ENCODE data around the gene NACC1.
"Not testable (repeated sequence)": the region's sequence is repeated elsewhere in the genome, so short reads cannot be mapped to it uniquely, and the experiment has no call there.

NACC1 gene

DNA sequence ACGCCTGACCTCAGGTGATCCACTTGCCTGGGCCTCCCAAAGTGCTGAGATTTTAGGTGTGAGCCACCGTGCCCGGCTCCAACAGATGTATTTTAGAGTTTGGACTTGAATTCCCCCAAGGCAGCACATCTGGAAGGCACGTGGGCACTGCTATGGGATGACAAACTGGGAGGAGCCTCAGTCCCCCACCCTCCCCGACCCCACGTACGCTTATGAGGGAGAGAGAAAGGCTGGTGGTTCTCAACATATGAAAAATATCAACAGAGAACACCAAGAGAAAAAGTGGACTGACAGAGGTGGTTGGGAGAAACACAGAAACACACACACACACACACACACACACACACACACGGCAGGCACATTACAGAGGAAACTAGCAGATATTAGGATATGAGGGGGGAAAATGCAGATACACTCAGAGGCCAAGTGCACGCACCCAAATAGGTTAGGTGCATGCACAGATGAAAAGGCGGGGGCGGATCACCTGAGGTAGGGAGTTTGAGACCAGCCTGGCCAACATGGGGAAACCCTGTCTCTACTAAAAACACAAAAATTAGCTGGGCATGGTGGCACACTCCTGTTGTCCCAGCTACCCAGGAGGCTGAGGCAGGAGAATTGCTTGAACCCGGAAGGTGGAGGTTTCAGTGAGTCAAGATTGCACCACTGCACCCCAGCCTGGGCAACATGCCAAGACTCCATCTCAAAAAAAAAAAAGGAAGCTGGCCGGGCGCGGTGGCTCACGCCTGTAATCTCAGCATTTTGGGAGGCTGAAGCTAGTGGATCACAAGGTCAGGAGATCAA lies 28.9 kb downstream of the NACC1 start:
- DNase-seq (ENCODE audit: low read depth), result no peak

DNA sequence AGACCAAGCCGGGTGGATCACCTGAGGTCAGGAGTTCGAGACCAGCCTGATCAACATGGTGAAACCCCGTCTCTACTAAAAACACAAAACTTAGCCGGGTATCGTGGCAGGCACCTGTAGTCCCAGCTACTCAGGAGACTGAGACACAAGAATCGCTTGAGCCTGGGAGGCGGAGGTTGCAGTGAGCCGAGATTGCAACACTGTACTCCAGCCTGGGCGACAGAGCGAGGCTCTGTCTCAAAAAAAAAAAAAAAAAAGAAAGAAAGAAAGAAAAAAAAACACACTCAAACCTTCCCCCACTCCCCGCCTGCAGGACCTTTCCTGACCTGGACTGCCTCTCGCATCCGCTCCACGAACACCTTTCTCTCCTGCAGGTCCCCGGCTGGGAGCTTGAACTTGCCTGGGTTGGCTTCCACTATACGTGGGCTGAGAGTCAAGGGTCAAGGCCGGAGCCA lies 31.1 kb downstream of the NACC1 start:
- DNase-seq (ENCODE audit: low read depth), result not testable (repeated sequence)

DNA sequence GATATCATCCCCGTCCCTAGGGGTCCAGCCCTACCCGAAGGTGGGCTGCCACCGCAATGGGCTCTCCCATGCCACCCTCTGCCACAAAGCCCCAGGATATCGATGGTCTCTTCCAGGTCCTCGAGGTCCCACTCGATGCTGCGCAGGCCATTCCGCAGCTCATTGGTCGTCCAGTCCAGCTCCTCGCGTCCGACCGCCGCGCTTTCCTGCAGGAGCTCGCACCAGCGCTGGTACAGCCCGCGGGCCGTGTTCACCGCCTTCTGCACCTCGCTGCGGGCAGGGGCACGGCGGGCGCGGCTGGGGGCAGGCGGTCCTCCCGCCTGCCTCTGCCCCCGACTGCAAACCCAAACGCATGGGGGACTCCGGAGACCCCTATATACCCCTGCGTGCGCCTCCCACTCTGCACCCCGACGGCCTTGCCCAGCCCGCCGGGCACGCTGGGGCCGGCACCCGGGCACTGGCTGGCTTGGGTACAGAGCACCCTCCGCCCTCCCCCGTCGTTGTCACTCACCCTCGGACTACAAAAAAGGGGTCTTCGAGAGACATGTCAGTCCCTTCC lies 31.6 kb downstream of the NACC1 start:
- no peak for DNase-seq (ENCODE audit: low read depth)

DNA sequence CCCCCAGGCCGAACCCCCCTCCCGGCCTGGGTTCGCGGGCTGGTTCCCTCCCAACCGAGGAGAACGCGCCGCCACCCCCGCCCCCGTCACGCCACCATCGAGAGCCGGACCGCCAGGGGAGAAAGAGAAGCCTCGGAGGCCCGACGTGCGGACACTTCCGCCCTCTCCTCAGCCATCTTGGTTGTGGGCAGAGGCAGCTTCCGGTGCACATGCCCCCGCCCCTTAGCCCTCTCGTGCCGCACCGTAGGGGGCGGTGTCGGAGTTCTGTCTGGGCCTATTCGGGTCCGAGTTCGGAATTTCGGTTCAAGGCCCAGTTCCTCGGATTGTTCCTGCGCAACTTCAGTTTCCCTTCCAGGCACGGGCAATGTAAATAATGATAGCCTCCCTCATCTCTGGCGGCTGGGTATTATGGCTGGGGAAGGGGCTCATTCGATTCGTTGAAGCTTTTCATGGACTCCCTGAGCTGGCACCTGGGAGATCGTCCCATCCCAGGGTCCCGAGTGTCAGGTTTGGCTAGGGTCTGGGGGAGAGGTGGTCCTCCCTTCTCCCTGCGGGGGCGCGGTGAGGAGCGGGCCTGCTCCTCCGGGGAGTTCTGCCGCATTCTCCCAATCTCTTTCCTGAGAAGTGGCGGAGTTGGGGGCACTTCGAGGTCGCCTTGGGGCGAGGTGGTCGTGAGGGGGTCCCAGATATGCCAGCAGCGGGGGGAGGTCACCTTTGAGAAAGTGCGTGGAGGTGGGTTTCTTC lies 32.3 kb downstream of the NACC1 start, which contains the start of the genes IER2 and STX10:
Gene IER2, plus strand, starts transcription at position 225 of the 744 bp plus-strand sequence. CDS start 2,776 bp downstream, outside the sequence.
Gene STX10, minus strand, starts transcription at position 189 of the 744 bp plus-strand sequence. CDS start 202 bp downstream, outside the sequence.
- DNase-seq (ENCODE audit: low read depth), result no peak

DNA sequence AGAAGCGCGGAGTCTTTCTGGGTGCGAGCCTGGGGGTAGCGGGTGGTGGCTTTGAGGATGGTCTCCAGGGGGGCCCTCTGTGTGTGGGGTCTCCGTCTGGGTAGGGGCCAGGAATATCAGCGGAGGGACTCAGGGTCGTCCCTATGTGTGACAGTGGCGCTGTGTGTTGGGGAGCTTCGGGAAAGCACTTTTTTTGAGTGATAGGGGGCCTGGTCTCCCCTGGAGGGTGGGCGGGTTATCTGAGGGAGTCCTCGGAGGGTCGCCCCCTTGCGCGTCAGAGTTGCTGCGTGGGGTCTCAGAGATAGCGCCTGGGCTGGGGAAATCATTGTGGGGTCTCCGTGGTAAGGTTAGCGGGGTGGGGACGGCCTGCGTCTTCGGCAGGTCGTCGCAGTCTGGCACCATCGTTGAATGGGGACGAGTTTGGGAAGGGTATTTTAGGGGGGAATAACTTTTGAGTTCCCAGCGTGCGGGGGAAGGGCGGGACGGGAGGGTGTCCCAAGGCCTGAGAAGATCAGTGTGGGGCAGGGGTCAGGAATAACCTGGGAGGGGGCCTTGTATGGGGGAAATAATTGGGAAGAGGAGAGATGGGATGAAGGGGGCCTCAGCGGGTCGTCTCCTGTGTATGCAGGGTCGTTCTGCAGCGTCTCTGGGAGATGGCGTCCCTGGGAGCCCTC lies 33.0 kb downstream of the NACC1 start:
- DNase-seq (ENCODE audit: low read depth), result no peak

DNA sequence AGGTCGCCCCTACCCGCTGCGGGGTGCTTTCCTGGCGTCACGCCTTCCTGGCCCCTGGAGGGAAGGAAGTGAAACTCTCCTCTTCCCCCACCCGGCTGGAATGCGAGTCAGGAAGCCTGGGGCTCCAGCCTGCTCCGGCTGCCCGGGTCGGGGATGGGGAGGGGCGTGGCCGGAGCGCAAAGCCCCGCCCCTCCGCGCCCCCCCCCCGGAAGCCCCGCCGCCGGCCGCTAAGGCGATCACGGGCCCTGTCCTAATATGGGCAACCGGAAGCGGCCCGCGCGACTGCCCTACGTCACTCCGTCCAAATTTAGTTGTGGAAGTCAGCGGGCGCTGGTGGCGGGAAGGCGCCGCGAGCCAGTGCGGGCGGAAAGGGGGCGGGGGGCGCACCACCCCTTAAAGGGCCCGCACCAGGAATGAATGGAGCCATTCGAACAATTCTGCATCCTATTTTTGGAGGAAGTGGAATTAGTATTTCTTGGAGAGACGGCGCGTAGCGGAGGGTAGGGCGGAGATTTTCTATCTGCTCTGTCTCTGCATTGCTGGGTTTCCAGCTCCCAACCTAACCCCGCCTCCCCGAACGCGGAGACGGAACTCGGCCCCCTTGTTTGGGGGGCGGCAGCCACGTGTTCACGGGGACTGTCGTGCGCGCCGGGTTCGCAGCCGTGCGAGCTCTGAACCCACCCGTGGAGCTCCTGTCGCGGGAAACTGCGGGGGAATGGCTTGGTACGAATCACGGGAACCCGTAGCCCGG lies 33.7 kb downstream of the NACC1 start:
- DNase-seq (ENCODE audit: low read depth), result no peak

DNA sequence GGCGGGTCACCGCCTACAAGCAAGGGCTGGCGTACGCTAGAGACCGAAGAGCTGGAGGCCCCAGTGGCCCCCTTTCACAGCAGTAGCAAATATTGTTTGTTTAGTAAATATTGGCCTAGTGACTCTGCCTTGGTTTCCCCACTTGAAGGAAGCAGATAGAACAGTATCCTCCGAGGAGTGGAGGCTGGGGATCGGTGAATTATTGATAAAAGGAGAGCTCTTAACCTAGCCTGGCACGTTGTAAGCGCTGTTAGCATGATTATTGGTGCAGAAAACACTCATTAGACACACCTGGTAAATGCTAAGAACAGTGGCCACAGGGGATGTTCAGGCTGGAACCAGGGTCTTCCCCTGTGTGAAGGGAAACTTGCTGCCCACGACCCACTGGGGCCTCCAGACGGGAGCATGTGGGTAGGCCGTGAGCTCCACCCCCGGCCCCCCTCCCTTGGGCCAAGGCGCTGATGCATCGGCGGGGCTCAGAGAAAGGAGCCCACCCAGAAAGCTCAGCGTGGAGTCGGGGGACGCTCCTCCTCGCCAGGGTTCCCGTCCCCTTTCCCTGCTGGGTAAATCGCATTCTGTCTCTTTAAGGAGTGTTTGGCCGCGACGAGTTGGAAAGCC lies 34.4 kb downstream of the NACC1 start:
- no peak for DNase-seq (ENCODE audit: low read depth)

DNA sequence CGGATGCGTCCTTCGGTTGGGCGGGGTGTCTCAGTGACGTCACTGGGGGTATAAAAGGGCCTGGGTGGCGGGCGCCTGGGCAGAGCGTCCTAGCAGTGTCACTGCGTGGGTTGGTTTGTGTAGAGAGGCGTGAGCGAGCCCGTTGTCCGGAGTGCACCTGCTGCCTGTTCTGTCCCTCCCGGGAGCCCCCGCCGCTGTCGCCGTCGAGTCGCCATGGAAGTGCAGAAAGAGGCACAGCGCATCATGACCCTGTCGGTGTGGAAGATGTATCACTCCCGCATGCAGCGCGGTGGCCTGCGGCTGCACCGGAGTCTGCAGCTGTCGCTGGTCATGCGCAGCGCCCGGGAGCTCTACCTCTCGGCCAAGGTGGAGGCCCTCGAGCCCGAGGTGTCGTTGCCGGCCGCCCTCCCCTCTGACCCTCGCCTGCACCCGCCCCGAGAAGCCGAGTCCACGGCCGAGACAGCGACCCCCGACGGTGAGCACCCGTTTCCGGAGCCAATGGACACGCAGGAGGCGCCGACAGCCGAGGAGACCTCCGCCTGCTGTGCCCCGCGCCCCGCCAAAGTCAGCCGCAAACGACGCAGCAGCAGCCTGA lies 35.0 kb downstream of the NACC1 start:
- DNase-seq (ENCODE audit: low read depth), result no peak

DNA sequence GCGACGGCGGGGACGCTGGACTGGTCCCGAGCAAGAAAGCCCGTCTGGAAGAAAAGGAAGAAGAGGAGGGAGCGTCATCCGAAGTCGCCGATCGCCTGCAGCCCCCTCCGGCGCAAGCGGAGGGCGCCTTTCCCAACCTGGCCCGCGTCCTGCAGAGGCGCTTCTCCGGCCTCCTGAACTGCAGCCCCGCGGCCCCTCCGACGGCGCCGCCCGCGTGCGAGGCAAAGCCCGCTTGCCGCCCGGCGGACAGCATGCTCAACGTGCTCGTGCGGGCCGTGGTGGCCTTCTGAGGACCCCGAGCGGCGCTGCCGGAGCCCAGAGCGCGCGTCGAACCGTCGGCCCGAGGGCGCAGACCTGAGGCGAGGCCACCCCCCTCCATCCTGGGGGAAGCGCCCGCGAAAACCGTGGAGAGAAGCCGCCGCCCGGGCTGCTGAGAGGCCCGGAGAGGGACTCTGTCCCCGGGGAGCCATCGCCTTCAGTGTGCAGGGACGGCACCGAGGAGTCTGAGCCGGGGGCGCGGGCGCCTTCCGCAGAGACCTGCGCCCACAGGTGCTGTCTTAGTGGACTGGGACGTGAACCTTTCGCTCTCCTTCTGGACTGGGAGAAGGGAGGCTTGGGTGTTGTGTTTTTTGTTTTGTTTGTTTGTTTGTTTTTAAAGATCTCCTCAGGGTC lies 35.6 kb downstream of the NACC1 start:
- no peak for DNase-seq (ENCODE audit: low read depth)

DNA sequence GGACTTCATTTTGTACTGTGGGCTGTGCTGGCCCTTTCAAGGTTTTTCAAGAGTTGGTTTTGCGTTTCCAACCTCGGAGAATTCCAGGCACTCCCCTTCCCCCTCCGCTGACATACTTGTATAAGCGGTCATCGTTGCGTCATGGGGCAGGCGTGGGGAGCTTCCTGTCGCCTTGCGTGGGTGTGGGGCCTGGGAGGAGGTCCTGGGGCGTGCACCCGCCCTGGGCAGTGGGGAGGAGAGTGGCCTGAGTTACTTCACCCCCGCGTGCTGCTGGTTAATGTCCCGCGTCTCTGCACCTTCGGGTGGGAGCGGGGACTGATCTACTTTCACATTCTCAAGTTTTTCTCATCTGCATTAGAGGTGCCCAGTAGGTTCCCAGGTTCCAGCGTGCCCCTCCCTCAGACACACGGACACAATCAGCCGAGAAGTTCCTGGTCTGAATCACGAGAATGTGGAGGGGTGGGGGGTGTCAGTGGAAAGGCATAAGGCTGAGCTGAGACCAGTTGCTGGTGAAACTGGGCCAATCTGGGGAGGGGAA lies 36.2 kb downstream of the NACC1 start:
- no peak for DNase-seq (ENCODE audit: low read depth)

DNA sequence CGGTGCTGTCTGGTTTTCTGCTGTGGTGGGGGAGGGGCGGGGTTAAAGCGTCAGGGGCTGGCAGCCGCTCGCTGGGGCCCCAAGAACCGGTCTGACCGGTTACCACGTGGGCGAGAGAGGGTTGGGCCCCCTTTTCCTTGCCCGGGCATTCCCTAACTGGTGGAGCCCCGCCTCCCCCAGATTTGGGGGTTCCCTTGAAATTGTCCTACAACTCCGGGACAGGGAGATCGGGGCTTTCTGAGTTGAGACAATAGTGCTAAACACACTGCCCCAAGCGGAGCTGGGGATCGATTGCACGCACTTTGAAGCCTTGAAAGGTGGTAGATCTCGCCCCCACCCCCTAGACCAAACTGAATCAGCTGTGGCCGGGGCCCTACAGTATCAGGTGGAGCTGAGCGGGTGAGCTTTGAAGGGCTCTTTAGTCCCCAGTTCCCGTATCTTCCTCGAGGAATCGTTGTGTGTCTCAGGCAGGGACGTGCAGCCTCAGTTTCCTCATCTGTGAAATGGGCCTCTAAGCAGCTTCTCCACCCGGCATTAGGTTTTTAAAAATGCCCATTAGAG lies 36.9 kb downstream of the NACC1 start:
- no peak for DNase-seq (ENCODE audit: low read depth)

DNA sequence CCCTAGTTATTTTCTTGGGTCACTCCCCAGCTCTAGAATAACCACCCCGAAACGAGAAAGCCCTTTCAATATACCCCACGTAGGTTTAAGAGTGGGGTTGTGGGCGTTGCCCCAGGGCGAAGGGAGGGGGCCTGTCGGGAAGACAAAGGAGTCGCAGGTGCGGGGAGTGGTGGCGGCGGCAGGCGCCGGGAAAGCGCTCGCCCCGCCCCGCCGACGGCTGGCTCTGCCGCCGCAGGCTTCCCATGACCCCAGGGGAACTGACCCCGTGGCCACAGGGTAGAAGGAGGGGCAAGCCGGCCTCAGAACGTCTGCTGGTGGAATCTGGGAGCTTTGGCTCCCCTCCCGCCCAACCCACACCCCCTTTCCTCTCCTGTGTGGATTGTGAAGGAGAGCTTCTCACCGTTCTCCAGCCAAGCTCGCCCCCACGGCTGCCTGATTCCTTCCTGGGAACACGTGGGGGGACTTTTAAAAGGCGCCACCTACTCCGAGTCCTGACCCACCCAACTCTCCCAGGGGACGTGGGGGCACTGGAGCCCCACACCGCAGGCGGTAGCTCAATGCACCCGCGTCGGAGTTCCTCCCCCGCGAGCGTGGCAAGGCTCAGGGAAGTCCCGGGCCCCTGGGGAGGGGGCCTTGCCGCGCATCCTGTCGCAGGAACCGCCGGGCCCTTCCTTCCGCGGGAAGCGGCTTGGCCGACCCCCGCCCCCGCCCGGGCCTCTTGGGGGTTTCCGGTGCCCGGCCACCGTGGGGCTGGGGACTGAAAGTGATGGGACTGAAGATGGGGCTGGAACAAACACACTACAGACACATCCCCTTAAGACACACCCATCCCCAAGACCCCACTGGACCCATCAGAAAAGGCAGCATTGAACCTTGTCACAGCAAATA lies 37.7 kb downstream of the NACC1 start:
- DNase-seq (ENCODE audit: low read depth), result no peak

DNA sequence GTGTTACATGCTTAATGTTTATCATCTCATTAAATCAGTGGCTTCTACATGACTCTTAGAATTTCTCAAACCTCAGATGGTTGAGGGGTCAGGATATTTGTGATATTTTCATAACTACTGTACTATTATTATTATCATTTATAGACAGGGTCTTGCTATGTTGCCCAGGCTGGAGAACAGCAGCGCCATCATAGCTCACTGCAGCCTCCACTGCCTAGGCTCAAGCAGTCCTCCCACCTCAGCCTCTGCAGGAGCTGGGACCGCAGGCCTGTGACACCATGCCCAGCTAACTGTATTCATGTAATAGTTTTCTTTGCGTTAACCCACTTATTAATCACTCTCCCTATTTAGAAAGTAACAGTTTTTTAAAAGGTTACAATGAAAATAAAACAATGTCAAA lies 41.6 kb downstream of the NACC1 start:
- DNase-seq (ENCODE audit: low read depth), result no peak

DNA sequence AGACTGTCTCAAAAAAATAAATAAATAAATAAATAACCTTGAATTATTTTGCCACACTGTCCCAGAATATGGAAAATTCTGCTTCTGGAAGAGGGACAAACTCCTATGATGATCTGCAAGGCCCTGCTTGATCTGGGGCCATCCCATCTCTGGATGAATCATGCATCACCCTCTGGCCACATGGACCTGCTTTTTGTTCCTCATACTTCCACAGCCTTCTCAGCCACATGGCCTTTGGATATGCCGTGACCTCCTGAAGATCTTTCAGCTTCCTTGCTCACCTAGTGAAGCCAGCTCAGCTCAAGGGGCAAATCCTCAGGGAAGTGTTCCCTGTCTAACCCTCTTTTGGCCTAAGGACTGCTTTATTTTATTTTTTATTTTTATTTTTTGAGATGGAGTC lies 42.5 kb downstream of the NACC1 start:
- DNase-seq (ENCODE audit: low read depth), result no peak

DNA sequence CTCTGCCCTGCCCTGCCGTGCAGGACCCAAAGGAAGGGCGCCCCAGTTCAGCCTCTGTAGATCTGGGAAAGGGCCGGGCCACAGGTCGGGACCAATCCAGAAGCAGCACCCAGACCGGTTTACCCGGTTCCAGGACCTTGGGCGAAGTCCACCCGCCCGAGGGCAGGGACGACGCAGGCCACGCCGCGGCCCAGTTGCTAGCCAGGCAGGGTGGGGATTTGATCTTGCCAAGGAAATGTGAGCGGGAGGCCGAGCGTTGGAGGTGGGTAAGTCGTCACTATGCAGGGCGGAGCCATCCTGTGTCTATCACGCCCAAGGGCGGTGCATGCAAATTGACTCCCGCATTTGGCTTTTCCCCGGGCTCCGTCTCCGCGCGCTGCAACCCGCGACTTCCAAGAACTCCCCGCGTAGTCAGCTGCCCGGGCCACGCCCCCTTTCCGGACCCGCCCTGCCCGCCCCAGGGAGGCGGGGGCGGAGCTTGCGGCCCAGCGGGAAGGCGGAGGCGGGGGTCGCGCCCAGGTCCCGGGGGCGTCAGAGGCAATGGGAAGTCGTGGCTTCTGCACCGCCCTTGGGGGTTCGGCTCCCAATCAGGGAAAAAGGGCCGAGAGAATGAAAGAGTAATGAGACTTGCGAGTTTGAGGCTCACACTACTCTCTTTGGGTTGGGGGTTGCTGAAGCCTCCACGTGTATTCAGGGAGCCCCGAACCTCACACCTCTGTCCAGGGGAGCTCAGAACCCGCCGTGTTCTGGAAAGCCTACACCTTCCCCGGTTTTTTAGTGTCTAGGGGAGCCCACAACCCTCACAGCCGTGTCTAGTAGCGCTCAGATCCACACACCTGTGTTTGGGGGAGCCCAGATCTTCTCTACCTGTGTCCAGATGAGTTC lies 44.9 kb downstream of the NACC1 start:
- no peak for DNase-seq (ENCODE audit: low read depth)

DNA sequence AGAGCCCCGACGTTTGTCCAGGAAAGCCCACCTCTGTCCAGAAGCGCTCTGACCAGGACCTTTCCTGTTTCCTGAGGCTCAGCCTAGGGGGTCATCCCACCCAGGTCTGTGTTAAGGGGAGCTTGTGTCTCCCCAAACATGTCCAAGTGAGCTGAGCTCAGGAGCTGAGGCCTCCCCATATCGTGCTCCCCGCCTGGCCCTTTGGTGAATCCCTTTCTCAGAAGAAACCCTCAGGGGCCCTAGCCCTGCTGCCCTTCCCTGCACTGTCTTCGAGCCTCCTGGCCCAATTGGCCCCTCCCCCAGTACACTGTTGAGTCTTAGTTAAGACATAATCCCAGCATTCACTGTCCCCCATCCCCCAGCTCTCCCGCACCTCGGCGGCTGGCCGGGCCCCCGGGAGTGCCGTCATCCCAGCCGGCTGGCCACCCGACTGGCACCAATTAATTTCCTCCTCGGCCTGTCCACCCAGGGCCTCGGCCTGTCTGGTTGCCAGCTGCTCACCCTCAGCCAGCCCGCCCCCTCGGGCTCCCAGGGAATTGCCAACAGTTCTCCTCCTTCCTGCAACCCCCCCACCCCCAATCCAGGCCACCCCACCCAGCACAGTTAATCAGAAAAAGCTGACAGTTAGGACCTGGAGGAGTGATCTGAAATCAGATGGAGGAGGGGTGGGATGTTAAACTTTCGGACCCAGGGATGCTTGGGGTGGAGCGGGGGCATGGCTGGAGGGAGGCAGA lies 45.7 kb downstream of the NACC1 start:
- DNase-seq (ENCODE audit: low read depth), result no peak

Data from HS-27A (cell line).